ENCODE results near the gene FAM200B.

FAM200B gene

GRCh38 chr4:15681372-15682241, at the start of gene FAM200B:
TSS of gene FAM200B (plus strand) at chr4:15681827. CDS start at chr4:15686978, 5,151 bp downstream.
- H3K4me3 ChIP-seq (ENCODE audit: control insufficient read depth, low read depth, low read length): peak within 1 kb of the TSS; percentile 92
- no peak for TF ChIP-seq CTCF (conservative IDR thresholded peaks at IDR 0.05; ENCODE audit: control insufficient read depth, insufficient read depth, low read depth, low read length)
- DNase-seq (ENCODE audit: low read depth): peak; percentile 98

- no peak for TF ChIP-seq CTCF (conservative IDR thresholded peaks at IDR 0.05; ENCODE audit: control insufficient read depth, insufficient read depth, low read depth, low read length)
- H3K4me3 ChIP-seq (ENCODE audit: control insufficient read depth, low read depth, low read length): no peak overlapping the region
- no peak for DNase-seq (ENCODE audit: low read depth)
Observed at GRCh38 chr4:15636818-15637217, 44.8 kb upstream of the FAM200B start.

- no peak for DNase-seq (ENCODE audit: low read depth)
- no peak for TF ChIP-seq CTCF (conservative IDR thresholded peaks at IDR 0.05; ENCODE audit: control insufficient read depth, insufficient read depth, low read depth, low read length)
- H3K4me3 ChIP-seq (ENCODE audit: control insufficient read depth, low read depth, low read length): no peak overlapping the region
Observed at GRCh38 chr4:15638418-15638817, 43.2 kb upstream of the FAM200B start.

GRCh38 chr4:15648600-15648999, 33.0 kb upstream of the FAM200B start:
- no peak for TF ChIP-seq CTCF (conservative IDR thresholded peaks at IDR 0.05; ENCODE audit: control insufficient read depth, insufficient read depth, low read depth, low read length)
- H3K4me3 ChIP-seq (ENCODE audit: control insufficient read depth, low read depth, low read length): no peak overlapping the region
- DNase-seq (ENCODE audit: low read depth): no peak

GRCh38 chr4:15649914-15650545, 31.6 kb upstream of the FAM200B start:
- no peak overlapping the region for H3K4me3 ChIP-seq (ENCODE audit: control insufficient read depth, low read depth, low read length)
- TF ChIP-seq CTCF (conservative IDR thresholded peaks at IDR 0.05; ENCODE audit: control insufficient read depth, insufficient read depth, low read depth, low read length): peak; percentile 76
- DNase-seq (ENCODE audit: low read depth): peak; percentile 71

- H3K4me3 ChIP-seq (ENCODE audit: control insufficient read depth, low read depth, low read length): no peak overlapping the region
- TF ChIP-seq CTCF (conservative IDR thresholded peaks at IDR 0.05; ENCODE audit: control insufficient read depth, insufficient read depth, low read depth, low read length): no peak
Observed at GRCh38 chr4:15651676-15652075, 30.0 kb upstream of the FAM200B start.

More at GRCh38 chr4:15651676-15652075, 30.0 kb upstream of the FAM200B start:
- DNase-seq (ENCODE audit: low read depth): peak; percentile 2
